CD4-positive, alpha-beta T cell treated with Interleukin-17A for 1 hour (primary cell): ENCODE data around the gene PEX26.
A peak's percentile ranks its signal among the peaks of the same experiment; 100 is the strongest.
"Not testable (repeated sequence)": the region's sequence is repeated elsewhere in the genome, so short reads cannot be mapped to it uniquely, and the experiment has no call there.

Experiments
- DNase-seq: peaks from one replicate; pipeline ENCODE4 v3.0.0-alpha.2; 2020

PEX26 gene

DNA sequence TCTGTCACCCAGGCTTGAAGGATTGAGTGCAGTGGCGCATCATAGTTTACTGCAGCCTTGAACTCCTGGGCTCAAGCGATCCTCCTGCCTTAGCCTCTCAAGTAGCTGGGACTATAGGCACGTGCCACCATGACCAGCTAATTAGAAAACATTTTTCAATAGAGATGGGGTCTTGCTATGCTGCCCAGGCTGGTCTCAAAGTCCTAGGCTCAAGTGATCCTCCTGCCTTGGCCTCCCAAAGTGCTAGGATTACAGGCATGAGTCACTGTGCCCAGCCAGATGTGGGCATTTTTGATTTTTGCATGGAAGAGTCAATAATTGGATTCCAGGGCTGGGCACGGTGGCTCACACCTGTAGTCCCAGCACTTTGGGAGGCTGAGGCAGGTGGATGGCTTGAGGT, 3.9 kb upstream of the PEX26 start:
- DNase-seq, result not testable (repeated sequence)

DNA sequence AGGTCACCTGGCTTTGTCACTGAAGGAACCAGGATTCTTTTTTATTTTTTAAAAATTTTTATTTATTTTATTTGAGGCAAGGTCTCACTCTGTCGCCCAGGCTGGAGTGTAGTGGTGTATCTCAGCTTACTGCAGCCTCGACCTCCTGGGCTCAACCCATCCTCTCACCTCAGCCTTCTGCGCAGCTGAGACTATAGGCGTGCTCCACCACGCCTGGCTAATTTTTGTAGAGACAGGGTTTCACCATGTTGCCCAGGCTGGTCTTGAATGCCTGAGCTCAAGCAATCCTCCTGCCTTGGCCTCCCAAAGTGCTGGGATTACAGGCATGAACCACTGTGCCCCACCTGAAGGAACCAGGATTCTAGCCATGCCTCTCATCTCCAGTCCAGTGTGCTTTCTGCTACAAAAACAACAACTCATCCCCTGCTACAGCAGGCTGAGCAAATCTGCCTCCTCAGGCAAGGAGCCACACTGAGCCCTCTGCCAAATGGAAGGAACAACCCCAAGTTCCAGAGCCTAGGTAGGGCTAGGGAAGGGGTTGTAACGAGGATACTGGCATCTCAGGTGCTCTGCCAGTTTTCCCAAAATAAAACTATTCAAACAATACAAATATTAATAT, 2.6 kb upstream of the PEX26 start:
- DNase-seq, result no peak

DNA sequence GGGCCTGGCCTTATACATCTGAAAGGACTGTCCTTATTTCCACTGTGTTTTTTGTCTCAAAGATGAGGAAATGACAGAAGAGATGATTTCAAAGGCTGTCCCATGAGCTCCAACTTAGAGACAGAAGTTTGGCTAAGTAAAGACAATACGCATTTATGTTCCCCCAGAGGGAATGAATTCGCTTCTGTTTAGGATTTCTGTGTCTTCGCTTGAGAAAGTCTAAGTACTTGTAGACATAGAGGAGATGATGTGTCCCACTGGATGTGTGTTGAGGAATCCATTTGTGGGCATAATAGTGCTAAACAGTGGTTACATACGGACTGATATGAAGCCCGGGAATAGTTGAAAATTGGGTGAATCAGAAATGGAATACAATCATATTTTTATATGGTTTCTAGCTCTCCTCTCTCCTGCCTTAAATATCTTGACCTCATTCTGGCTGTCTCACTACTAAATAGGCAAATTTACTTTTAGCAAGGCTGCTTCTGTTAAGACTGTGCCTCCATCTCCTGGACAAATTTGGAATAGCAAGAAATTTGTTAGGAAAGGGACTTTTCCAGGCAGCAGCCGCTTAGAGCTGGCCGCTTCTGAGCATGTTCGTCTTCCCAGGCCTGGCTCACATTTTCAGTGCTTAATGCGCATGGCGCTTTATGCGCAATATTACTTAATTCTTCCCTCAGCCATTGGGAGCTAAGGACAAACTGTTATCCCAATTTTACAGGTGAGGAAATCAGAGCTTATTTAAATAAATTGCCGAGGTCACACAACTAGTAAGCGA, 1.9 kb upstream of the PEX26 start:
- DNase-seq, result peak; percentile 84

DNA sequence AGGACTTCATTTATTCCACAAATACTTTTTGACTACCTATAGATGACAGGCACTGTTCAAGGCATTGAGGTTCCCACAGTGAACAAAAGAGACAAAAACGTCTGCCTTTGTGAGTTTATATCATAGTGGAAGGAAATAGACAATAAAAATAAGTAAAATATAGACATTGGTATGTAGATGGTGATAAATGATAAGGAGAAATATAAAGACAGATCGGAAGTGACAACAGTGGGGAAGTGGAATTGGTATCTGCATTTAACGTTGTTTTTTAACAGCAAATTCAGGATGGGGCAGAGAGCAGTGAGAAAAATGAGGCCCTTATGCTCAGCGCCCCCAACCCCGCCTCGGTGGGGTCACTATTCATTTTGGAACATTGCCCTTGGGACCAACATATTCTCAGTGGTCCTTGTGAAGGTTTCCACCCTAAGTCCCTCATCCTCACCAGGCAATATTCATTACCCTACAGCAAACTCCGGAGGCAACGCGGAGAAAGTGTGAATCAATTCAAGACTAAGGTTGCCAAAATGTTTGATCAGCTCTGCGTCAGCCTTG, 627 bp upstream of the PEX26 start:
- peak; percentile 15 for DNase-seq

DNA sequence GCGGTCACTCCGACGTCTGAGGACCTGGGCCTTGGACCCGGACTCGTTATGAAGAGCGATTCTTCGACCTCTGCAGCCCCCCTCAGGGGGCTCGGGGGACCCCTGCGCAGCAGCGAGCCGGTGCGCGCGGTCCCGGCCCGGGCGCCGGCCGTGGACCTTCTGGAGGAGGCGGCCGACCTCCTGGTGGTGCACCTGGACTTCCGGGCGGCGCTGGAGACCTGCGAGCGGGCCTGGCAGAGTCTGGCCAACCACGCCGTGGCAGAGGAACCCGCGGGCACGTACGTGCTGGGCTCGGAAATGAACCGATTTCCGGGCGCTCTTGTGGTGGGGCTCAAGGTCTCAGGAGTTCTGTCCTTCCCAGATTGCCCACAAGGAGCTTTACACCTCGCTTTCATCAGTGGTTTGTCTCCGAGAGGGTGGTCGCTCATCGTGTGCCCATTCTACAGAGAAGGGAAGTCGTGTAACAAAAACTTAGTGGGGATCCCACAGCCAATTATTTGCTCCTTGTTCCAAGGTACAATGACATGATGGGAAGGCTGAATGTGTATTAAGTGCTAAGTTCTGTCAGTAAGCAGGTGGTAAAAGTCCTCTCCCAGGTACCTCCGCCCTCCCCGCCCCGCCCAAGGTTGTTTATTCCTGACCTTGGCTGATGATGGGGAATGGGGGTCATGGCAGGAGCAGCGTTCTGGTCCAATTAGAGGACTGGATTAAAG, 695 bp downstream of the PEX26 start:
- DNase-seq, result peak; percentile 45

DNA sequence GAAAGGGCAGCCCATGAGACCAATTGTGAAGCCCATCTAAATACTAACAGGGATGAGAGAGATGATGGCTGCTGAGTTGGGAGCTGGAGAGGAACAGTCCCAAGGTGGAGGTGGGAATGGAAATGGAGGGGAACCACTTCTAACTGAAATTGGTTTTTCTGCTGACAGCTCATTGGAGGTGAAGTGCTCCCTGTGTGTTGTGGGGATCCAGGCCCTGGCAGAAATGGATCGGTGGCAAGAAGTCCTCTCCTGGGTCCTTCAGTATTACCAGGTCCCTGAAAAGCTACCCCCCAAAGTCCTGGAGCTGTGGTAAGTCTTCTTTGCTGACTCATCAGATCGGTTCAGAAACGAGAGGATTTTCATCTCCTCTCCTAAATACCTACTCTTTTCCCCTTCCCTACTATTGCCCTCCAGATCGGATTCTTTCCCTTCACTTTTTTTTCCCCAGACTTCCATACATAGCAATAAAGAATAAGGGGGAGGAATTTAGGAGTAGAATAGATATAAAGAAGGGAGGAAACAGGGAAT, 2.0 kb downstream of the PEX26 start:
- no peak for DNase-seq

DNA sequence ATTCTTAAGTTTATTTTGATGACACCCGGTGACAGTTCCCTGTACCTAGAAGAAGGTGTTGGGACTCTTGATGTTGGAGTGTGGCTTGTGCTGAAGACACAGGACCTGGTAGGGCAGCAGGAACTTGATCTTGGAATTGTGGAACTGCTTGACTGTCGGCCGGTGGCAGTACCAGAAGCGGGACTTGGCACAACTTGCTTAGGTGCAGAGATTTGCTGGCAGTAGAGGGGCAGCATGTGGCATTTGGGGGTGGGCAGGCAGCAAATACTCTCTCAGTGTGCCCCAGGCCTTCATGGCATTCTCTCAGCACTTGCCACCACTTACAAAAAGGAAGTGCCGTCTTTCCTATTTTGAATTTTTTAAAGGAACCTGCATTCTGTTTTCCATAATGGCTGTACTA, 3.6 kb downstream of the PEX26 start:
- no peak for DNase-seq

DNA sequence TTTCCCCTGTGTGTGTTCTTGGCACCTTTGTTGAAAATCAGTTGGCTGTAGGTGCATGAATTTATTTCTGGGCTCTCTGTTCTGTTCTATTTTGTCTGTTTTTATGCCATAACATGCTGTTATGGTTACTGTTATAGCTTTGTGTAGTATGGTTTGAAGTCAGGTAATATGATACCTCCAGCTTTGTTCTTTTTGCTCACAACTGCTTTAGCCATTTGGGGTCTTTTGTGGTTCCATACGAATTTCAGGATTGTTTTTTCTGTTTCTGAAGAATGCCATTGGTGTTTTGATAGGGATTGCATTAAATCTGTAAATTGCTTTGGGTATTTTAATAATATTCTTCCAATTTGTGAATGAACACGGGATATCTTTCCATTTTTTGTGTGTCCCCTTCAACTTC, 4.7 kb downstream of the PEX26 start:
- DNase-seq, result no peak

DNA sequence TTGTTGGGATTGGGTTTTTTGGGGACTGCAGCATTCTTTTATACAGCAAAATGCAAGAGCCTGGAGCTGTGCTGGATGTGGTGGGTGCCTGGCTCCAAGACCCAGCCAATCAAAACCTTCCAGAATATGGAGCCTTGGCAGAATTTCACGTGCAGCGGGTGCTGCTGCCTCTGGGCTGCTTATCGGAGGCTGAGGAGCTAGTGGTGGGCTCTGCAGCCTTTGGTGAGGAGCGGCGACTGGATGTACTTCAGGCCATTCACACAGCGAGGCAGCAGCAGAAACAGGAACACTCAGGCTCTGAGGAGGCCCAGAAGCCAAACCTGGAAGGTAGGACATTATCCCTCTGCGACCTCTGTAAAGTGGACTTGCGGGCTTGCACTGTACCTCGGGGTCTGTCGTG, 5.6 kb downstream of the PEX26 start:
- DNase-seq, result no peak

DNA sequence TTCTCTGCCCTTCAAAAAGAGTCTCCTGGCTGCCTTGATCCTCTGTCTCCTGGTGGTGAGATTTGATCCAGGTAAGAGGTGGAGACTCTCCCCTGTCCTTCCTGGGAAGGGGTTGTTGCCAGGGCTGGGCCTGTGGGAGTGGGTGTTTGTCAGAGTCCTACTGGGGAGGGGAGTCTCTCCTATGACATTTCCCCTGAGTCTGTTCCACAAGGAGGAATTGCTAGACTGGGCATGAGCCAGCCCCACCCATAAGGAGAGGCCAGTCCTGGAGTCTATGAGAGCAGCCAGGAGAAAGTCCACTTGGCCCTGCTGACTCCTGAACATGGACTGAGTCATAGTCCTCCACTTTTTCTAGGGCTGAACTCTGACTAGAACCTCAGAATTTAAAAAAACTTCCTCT, 7.4 kb downstream of the PEX26 start:
- DNase-seq, result no peak

DNA sequence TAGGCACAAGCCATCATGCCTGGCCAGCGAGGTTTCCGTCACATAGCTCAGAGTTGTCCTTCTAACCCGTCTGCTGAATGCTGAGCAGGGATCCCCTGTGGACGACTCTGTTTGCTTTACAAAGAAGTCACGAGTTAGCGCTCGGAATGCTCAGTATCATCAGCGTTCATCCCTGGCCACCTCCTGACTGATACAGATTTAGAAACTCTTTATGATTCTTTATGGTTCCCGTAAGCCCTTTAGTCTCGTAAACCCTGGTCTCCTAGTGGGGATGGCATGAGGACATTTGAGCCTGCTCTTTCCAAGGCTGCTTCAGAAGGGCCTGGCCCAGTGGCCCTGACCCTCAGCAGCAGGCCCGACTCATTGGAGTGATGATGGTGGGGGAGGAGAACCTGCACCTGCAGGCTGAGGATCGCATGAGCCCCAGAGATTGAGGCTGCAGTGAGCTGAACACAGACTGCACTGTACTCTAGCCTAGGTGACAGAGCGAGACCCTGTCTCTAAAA, 9.6 kb downstream of the PEX26 start:
- DNase-seq, result no peak

DNA sequence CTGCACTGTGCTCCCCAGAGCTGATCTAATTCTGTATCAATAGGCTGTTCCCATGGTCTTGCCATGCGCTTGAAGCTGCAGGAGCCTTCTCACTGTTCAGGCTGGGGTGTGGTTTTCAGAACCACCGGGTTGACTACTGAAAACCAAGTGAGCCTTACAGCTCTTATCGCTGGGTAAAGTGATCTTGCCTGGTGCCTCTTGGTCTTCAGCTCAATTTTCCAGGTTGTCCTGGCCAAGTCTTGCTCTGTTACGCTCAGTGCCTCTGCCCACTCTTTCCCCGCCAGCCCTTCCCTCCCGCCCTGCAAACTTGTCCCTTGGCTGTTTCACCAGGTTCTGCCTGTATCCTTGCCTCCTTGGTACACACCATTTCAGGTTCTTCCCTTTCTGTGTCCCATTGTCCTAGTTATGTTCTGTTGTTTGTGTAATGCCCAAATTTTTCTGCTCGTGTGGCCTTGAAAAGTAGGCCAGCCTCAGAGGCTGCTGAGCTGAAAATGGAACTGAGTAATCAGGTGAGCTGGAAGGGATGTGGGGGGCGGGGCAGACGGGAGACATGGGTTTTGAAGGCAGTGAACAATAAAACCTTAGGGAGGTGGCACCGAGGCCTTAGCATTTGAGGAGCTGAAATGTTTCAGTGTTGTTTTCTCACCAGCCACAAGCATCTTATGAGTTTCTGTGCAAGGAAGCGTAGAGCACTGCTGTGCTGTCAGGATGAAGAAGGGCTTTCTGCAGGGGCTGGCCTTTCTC, 11.2 kb downstream of the PEX26 start:
- no peak for DNase-seq

DNA sequence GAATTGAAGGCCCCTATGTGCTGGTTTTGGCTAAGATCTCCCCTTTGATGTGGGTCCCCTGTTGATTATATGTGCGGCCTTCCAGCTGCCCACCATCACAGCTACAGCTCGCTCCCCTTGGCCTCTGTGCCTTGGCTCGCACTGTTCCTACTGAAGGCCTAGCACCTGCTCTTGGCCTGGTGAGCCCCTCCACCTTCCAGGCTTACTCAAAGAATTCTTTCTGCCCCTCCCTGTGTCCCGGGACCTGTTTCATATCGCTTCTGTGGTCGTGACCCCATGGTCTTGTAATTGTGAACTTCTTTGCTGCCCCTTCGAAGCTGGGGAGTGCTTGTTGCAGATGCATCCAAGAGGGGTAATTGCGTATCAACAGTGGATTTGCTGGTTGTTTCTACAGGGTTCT, 12.5 kb downstream of the PEX26 start:
- no peak for DNase-seq

DNA sequence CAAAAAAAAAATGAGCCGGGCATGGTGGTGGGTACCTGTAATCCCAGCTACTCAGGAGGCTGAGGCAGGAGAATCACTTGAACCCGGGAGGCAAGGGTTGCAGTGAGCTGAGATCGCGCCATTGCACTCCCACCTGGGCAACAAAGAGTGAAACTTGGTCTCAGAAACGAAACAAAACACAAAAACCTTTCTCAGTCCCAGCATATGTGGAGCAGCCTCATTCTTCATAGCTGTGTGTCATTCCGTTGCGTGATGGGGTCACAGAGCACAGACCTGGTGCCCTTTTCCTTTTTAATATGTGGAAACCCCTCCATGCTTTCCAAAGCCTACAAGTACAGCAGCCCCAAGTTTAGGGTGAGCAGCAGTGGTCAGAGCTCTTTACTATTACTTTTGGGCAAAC, 13.7 kb downstream of the PEX26 start:
- DNase-seq, result no peak

DNA sequence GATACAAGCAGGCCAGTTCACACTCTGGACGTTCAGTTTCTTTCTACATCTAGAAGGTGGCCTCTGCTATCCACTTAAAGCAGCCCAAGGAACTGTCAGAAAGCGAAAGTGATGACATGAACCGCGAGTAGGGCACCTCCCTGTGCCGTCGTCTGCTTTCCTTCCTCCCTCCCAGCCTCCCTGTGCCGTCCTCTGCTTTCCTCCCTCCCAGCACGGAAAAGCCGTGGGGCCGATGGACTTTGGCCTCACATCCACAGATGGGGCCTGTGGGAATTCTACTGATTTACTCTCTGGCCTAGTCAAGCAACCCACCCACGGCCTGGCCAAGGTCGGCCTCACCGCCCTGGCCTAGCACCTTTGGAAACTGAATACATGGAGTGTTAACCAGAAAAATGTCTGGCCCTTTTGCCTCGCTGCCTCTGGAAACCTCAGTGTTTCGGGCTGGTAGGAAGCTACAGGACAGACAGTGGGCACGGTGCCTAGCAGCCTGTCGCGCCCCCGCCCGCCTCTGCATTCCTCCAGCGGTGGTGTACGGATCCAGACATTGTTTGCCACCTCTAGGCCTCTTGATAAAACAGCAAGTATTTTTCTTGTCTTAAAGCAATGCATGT, 14.2 kb downstream of the PEX26 start:
- peak; percentile 51 for DNase-seq

DNA sequence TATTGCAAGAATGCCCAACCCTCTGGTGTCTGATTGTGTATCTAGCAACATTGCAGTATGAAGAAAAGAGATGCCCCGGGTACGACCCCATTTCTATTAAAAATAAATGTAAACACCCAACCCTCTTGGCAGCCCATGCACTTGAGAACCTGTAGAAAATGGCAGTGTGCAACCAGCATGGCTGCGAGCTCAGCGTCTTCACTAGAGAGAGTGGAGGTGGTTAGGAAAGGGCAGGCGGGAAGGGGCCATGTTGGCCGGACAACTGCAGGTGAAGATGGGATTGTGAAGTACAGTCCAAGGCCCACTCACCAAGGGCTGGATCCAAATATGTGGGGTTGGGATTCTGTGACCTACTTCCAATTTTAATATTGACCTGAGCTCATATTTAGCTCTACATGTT, 15.9 kb downstream of the PEX26 start:
- DNase-seq, result no peak

DNA sequence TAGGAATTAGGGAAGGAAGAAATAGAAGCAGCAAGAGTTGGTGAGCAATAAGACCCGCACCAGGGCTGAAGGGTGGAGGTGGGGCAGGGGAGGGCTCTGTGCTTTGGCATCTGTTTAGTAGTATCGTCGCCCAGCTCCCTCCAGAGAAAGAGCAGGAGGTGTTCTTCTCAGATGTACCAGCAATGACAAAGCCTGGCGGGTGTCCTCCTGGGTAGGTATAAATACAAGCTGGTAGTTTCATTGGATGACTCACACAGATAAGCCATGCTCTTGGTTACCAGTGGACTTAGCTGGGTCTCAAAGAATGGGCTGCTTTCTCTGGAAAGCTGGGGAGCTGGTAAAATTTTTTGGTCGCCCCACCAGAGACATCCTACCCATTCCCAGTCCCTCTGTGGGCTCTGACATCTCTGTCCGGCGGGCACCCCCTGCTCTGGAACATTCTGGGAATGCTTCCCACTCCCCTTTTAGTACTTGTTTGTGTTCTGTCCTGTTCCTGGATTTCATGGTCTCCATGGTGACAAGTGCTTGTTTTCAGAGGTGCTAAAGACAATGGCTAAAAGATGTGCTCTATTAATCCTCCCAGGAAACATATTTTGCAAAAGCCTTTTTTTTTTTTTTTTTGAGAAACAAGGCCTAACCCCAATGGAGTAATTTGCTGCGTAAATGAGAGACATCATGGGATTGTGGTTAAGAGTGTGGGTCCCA, 17.5 kb downstream of the PEX26 start:
- DNase-seq, result no peak

DNA sequence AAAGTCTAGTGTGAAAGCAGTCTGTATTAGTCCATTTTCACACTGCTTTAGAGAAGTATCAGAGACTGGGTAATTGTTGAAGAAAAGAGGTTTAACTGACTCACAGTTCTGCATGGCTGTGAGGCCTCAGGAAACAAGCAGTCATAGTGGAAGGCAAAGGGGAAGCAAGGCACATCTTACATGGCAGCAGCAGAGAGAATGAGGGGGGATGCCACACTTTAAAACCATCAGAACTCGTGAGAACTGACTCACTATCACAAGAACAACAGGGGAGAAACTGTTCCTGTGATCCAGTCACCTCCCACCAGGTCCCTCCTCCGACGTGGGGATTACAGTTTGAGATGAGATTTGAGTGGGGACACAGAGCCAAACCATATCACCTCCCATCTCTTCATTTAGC, 19.0 kb downstream of the PEX26 start:
- DNase-seq, result no peak

DNA sequence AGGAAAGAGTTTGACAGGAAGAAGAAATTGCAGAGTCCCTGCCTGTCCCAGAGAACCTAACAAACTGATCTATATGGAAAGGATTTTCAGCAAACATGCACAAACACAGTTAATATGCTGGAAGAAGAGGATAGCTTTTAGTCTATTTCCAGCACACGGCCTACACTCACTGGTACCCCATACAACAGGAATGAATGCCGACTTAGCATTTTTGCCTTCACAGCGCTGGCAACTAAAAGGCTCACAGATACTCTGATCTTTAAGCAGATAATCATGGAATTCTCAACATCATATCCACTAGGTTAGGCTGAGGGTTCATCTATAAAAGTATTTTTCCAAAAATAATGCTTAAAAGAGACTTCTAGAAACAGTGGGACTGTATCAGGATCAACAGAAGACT, 23.0 kb downstream of the PEX26 start:
- DNase-seq, result no peak

DNA sequence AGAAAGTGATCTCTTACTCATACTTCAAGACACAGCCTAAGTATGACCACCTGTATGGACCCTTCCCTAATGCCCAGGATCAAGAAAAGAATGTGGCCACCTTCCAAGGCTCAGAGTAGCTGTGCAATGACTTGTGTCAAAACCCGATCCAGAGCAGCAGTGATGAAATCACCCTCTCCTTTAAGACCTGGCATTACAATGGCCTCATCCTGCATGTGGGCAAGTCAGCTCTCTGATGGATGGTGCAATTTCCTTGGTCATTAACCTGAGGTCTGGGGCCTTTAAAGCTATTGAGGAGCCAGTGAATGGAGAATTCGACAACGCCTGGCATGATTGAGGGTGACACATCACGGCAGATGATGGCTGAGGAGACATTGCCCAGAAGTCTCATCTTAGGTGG, 23.7 kb downstream of the PEX26 start:
- DNase-seq, result no peak

DNA sequence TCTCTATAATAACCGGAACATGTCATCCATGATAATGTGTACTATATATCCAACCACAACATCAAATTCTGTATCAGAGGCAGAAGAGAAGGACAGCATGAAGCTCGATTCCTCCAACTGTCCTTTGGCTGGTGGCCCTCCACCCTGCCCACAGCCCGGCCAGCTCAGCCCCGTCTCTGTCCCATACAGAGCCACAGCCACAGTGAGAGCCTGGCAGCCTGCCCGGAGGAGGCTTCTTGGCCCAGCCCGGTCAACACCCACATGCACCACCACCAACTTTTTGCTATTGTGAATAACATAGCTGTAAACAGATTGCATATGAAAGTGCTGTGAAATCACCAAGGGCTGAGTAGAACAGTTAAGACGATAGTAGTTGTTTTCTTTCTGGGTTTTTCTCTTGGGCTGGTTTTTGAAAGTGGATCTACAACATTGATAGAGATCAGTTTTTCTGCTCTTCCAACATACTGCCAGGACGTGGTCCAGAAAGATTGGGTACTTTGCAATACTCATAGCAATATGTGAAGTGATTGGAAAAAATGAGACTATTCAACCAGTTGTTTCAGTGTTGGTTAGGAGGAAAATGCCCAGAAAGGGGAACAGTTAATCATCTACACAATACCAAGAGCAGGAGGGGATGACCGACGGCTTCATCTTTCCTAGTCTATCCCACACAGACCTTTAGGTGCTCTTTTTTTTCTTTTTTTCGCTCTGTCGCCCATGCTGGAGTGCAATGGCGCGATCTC, 25.9 kb downstream of the PEX26 start:
- no peak for DNase-seq
